T-helper 1 cell treated with Interleukin-12 subunit alpha and Interleukin-12 subunit beta and Interleukin-4 antibody, amounts not matched to agents 30 μg/mL and 1 μg/mL, for 36 hours (primary cell): ENCODE measurements around the gene AKT3.

Experiments
- H3K27ac Mint-ChIP-seq: one replicate; pipeline ENCODE4 v1.8.0; 2021; ENCODE audit warnings: mild to moderate bottlenecking, mixed read lengths
- H3K27me3 Mint-ChIP-seq: one replicate; pipeline ENCODE4 v1.8.0; 2021; ENCODE audit warnings: low read depth, mixed read lengths
- H3K36me3 Mint-ChIP-seq: one replicate; pipeline ENCODE4 v1.8.0; 2021; ENCODE audit warnings: low read depth, mixed read lengths
- H3K4me1 Mint-ChIP-seq: one replicate; pipeline ENCODE4 v1.8.0; 2021; ENCODE audit warnings: low read depth, mixed read lengths
- H3K4me3 Mint-ChIP-seq: one replicate; pipeline ENCODE4 v1.8.0; 2021; ENCODE audit warnings: mild to moderate bottlenecking, moderate library complexity, mixed read lengths
- H3K9me3 Mint-ChIP-seq: one replicate; pipeline ENCODE4 v1.8.0; 2021; ENCODE audit warnings: mixed read lengths

AKT3 gene

GRCh38 chr1:243443557-243443956 lies 406.5 kb downstream of the AKT3 start:
- Mint-ChIP-seq H3K36me3 (no peaks in the 10 kb centered on the region), H3K4me1 (peaks cover 16% of the 10 kb centered on the region), H3K27me3 (no peaks in the 10 kb centered on the region), H3K27ac (no peak overlapping the region), H3K9me3 (no peaks in the 10 kb centered on the region), H3K4me3 (no peak overlapping the region)

GRCh38 chr1:243441601-243442000 lies 408.4 kb downstream of the AKT3 start:
- H3K27ac Mint-ChIP-seq, result no peak overlapping the region
- no peaks in the 10 kb centered on the region for H3K27me3 Mint-ChIP-seq
- peaks cover 4% of the 10 kb centered on the region for H3K4me1 Mint-ChIP-seq
- H3K9me3 Mint-ChIP-seq, result no peaks in the 10 kb centered on the region
- H3K36me3 Mint-ChIP-seq, result peaks cover 2% of the 10 kb centered on the region
- no peak overlapping the region for H3K4me3 Mint-ChIP-seq

DNA sequence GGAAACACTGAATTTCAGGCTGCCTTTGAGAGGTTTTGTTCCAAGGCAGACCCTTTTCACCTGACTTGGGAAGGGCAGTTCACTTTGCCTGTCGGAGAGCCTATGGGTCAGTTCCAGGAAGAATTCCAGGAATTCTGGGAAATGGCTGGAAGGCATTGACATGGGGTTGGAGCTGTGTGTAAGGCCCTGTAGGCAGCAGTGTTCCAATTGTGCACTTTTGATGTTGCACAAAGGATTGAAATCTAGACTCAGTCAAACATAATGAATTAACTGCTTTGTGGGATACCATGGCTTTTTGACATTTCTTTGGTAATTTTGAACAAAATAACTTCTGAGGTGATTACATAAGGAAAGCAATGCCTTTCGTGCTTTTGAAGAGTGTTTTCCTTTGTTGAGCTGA lies 409.6 kb downstream of the AKT3 start:
- Mint-ChIP-seq H3K36me3 (peaks cover 4% of the 10 kb centered on the region), H3K9me3 (no peaks in the 10 kb centered on the region), H3K4me1 (peaks cover 4% of the 10 kb centered on the region), H3K4me3 (no peak overlapping the region), H3K27ac (no peak overlapping the region), H3K27me3 (no peaks in the 10 kb centered on the region)

DNA sequence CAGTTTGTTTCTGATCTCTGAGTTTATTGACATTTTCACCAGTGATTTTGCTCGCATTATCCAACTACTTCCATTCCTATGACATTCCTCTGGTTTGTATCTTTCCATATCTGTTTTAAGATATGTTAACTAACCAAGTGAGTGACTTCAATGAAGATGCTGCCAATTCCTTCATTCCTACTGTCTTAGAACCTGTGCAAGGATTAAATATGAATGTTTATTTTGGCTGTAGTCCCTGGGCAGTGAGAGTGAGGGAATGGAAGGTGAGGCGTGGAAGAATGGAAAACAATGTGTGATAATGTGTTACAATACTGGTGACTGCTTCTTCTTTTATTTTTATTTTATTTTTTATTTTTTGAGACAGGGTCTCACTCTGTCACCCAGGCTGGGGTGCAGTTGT lies 411.2 kb downstream of the AKT3 start:
- no peak overlapping the region for H3K27ac Mint-ChIP-seq
- no peak overlapping the region for H3K4me3 Mint-ChIP-seq
- H3K9me3 Mint-ChIP-seq, result no peaks in the 10 kb centered on the region
- H3K27me3 Mint-ChIP-seq, result no peaks in the 10 kb centered on the region
- peaks cover 4% of the 10 kb centered on the region for H3K36me3 Mint-ChIP-seq
- peaks cover 4% of the 10 kb centered on the region for H3K4me1 Mint-ChIP-seq
